GM21390 (cell line): ENCODE data around the gene TMCC1.
A peak's percentile ranks its signal among the peaks of the same experiment; 100 is the strongest.
"Not testable (repeated sequence)": the region's sequence is repeated elsewhere in the genome, so short reads cannot be mapped to it uniquely, and the experiment has no call there.

ENCODE experiments used
- ATAC-seq: cut with Tn5 transposase; IDR thresholded peaks from one replicate; pipeline ENCODE4 v1.9.1; 2021; ENCODE audit not compliant: unreplicated experiment

The TMCC1 gene

DNA sequence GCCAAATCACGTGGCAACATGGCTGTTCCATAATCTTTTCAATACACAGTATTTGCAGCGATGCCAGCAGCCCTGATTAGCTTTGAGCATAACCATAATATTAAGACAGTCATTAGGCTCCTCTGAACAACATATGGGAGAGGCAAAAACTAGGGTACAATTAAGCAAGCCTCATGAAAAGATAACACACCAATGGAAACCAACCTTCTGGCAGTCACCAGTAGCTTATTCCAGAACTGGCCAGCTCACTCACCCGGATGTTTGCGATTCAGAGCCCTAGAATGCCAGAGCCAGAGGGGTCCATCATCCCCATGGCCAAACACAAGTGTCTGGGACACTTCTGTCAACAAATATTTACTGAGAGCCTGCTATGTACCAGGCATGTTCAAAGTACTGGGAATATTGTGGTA is 238.2 kb downstream of the TMCC1 start:
- ATAC-seq = no peak

DNA sequence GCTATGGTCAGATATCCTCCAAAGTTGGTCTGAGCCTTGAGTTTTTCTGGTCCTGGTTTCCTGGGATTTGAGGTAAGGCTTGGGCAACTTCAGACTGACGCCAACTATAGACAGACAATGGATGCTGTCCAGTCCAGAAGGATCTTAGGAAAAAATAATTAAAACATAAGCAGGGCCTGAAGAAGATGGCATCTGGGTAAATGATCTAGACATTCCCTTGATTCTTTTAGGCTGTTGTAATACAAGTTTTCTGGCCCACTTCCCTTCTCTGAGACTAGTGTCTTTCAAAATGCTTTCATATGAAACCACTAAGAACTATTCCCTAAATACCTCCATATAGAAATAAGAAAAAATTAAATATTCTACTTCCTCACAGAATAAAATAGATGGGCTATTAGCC is 239.4 kb downstream of the TMCC1 start:
- no peak for ATAC-seq

DNA sequence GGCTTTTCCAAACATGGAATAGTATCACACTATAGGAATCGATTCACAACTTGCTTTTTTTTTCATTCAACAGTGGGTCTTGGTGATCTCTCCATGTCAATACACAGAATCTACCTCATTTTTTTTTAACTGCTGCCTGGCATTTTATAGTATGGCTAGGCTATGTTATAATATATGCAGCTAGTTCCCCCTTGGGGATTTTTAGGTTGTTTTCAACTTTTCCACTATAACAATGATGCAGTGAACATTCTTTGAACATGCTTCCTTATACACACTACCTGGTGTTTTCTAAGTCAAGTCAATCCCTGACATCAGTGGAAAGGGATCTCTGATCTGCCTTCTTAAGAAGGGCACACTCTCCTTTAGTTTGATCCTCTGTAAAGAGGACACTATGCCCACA is 240.5 kb downstream of the TMCC1 start:
- ATAC-seq = no peak

DNA sequence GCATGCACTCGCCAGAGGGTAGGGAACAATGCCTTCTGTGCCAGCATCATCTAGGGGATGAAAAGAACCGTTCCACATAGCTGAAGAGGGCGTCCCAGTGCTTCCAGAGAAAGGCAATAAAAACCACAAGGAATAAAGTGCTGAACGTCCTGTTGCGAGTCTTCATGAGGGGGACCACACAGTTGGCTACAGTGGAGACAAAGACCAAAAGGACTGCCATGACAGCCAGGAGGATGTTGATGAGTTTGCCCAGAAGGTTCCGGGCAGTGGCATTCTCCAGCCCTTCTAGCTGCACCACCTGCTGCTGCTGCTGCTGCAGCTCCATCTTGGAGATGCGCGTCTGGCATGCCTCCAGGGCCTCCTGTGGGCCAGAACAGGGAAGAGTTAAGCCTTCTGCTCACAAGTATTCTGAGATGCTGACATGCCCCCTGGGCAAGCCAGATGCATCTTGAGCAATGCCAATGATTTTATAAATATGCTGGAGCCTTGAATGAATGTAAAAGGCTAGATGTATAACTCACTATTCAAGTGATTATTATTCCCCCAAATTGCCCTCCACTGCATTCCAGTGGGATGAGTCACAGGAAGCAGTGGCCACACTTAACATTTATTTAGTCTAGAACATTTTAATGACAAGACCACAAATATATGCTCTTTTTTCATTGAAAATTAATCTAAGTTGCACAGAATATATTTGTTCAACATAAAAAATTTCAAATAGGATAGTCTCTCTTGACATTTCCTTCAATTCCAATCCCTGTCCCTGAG is 241.9 kb downstream of the TMCC1 start:
- no peak for ATAC-seq

DNA sequence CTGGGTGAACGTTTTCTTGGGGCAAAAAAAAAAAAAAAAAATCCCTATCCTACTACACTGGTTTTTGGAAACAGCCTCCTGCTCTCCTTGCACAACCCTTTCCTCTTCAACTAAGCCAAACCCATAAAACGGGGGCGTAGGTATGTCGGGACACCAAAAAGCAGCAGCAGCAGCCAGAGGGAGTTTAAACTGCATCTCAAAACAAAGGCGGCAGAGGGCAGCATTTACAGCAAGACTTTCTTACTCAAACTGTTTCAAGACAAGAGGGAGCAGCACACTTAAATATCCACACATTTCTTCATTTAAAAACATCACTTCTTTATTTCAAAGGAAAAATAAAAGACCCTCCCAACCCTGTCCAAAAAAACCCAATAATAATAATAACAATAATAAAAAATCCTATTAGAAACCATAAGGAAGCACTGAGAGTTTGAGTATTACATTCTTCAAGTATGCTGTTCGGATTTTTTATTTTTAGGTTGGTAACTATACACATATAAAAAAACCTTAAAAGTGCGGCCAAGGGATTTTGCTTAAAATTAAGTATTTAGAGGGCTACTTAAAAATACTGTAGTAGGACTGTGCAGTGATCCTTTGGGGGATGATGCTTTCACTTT is 243.1 kb downstream of the TMCC1 start:
- ATAC-seq = no peak

DNA sequence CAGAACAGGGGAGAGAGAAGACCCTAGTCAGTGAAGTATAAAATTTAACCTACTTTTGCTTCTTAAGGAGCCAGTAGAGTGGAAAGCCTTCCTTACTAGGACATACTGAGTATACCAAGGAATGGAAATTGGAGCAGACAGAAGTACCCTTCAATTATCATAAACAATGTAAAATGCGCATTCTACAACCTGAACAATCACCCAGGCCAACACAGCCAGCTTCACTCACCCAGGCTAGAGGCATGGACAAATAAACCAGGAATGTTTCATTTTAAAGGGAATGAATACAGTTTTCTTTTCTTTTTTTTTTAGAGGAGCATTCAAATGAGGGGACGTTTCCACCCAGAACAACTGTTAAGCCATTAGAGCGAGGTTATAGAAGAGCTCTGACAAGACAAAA is 245.1 kb downstream of the TMCC1 start:
- no peak for ATAC-seq

DNA sequence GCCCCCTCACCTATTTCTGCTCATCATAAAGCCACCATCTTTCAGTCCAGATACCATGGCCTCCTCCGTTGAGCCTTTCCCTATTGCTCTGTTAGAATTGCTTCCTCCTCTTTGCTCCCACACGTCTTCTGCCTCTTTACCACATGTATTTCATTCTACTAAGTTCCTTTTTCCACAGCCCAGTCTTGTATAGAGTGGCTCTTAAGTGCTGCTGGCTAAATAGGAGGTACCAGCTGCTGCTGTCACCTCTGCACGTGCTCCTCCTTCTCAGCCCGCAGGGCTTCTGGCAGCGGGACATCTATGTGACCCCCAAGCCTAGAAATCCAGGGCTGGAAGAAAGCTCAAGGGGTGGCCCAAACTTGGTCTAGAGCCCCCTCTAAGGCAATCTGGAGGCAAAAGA is 248.2 kb downstream of the TMCC1 start:
- no peak for ATAC-seq

DNA sequence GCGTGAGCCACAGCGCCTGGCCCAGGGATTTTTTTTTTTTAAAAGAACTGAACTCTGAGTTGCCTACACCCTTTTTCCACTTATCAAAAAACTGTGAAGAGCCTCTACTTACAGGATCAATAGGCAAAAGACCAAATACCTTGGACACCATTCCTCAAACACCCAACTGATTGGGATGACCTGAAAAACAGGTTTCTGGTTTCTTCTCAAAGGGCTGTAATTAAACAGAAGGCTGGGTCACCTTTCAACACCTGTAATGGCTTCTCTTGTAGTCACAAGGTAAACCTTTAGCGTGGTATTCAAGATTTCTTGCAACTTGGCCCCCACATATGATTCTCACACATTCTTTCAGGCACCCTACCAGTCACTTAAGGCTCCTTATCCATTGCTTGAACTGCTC is 248.7 kb downstream of the TMCC1 start:
- ATAC-seq = no peak

DNA sequence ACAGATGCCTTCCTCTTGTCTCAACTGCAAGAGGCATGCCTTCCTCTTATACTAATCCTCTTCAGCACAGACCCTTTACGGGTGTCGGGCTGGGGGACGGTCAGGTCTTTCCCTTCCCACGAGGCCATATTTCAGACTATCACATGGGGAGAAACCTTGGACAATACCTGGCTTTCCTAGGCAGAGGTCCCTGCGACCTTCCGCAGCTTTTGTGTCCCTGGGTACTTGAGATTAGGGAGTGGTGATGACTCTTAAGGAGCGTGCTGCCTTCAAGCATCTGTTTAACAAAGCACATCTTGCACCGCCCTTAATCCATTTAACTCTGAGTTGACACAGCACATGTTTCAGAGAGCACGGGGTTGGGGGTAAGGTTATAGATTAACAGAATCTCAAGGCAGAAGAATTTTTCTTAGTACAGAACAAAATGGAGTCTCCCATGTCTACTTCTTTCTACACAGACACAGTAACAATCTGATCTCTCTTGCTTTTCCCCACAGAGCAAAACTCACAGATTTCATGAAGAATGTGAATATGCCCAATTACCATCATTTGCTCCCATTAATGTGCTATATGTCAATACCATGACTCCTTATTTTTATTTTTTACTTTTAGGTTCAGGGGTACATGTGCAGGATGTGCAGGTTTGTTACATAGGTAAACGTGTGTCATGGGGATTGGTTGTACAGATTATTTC is 251.8 kb downstream of the TMCC1 start:
- not testable (repeated sequence) for ATAC-seq

DNA sequence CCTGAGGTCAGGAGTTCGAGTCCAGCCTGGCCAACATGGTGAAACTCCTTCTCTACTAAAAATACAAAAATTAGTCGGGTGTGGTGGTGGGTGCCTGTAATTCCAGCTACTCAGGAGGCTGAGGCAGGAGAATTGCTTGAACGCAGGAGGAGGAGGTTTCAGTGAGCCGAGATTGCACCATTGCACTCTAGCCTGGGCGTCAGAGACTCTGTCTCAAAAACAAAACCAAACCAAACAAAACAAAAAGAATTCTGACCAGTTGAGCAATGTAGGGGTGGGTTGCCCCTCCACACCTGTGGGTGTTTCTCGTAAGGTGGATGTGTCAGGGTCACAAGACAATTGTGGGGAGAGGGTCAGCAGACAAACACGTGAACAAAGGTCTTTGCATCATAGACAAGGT is 252.5 kb downstream of the TMCC1 start:
- ATAC-seq = not testable (repeated sequence)

DNA sequence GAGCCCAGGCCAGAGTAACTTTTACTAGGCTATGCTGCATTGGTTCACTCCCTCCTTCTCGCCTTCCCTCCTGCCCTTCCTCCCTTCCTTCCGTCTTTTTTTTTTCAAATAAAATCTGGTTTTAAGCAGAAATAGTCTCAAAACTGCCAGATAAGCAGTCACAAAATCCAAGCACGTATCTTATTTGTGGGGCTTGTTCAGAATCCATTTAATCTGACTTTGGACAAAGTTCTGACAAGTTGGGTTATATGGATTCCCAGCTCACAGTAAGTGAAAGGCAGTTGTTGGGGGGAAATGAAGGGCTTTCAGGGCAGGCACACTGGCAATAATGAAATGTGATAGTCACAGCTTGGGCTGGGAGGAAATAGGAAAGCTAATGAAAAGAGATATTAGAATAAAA is 255.0 kb downstream of the TMCC1 start:
- ATAC-seq = no peak

DNA sequence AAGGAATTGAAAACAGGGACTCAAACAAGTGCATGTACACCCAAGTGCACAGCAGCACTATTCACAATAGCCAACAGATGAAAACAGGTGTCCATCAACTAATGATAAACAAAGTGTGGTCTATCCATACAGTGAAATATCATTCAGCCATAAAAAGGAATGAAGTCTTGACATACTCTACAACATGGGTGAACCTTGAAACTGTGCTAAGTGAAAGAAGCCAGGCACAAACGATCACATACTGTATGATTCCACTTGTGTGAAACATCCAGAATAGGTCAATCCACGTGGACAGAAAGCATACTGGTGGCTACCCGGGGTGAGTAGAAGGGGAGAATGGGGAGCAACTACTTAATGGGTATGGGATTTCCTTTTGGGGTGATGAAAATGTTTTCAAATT is 257.4 kb downstream of the TMCC1 start:
- no peak for ATAC-seq

DNA sequence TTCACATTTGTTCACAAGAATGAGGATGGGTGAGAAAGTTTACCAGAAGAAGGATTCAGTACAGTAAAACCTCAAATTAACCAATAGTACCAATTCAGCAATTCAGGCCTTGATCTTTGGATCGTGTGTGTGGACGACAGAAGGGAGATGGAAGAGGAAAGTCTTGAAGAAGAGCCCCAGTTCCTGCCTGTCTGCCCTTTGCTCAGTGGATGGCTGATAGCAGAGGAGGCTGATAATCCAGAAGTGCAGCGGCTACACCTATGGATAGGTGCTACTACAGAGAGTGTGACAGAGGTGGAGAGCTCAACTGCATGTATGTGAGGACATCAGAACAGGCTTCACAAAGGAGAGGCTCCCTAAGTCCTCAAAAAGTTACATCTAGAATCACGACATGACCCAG is 257.9 kb downstream of the TMCC1 start:
- no peak for ATAC-seq

DNA sequence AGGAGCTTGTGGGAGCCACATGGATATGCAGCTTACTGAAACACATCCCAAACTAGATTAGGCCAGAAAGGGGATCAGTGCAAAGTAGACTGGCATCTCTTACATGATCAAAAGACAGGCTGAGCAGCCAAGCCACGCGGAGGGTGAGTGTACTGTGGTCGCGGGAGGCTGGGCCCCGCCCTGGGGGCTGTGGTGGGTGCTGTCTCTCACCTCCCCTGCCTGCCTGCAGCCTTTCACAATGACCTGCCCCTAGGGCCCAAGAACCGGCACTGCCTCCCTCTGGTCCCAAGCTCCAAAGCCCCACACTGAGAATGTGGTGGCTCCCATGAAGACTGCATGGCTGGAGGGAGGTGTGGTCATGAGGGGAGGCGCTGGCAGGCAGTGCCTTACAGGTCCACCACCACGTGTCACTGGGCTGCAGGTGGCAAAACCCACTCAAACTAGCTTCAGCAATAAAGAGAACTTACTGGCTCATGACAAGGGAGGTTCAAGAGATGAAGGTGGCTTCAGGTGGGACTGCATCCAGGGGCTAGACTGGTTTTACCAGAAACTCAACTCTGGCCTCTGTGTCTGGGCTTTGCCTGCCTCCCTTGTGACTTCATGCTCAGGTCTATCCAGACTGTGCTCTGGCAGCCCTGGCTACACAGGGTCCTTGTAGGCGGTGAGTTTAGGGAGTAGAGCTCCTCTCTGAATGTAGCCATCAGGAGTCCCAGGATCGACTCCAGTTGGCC is 259.6 kb downstream of the TMCC1 start:
- ATAC-seq = no peak

DNA sequence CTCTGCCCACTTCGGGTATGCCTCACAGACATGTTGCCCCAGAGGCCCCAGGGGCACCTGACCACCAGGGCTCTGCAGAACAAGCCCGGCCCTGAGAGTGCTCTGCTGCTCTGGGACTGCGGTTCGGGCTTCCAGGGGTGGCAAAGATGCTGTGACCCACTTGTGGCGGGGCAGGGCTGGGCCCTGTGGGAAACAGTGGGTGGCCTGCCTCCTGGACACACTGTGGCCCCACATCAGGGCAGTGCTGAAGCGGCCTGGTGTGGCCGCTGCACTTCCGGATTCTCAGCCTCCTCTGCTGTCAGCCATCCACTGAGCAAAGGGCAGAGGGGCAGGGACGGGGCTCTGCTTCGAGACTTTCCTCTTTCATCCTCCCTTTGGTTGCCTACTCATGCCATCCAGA is 260.5 kb downstream of the TMCC1 start:
- no peak for ATAC-seq

DNA sequence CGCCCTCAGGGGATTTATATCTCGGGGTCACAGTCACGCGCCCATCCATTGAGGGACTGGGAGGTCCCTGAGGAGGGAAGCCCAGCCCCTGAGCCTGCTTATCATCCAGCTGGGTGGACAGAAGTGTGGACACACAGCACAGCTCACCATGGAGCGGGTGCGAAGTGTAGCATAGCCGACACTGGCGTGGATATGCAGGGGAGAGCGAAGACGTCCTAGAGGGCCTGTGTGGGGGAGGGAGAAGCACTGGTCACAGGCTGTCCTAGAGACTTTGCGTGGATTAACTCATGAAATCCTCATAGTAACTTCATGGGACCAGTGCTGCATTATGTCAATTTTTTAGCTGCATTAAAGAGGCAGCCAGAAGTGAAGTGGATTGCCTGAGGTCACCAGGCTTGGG is 261.0 kb downstream of the TMCC1 start:
- ATAC-seq = no peak

DNA sequence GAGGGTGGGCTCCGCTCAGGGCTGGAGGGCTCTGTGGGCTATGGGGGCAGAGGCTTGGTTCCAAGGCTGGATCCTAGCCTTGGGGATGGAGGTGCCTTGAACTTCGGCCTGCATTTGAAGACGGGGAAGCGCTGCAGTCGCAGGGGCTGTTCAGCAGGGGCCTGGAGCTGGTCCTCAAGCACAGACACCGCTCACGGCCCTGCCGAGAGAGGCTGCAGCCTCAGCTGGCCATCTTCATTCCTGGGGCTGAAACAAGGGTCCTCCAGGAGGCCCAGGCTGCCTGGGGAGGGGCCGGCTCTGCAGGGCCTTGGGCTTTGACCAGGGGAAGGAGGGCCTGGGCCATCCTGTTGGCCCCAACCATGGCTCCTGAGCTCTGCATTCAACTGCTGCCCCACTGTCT is 261.5 kb downstream of the TMCC1 start:
- ATAC-seq = no peak

DNA sequence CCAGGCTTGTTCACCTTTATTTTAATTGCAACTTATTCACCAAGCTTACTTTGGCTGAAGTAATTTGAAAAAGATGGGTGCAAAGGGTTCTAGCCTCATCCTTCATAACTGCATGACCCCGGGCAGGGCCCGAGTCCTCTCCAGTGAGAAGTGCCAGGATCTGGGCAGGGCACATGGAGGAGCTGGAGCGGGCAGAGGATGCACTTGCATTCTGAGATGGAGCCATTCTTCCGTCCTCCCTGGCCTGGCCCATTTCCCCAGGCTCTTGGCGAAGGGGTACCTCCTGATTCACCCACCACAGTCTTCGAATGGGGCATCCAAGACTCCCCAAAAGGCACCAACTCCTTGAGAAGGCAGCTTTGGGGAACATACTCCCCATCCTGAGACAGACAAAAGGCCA is 264.5 kb downstream of the TMCC1 start:
- no peak for ATAC-seq

DNA sequence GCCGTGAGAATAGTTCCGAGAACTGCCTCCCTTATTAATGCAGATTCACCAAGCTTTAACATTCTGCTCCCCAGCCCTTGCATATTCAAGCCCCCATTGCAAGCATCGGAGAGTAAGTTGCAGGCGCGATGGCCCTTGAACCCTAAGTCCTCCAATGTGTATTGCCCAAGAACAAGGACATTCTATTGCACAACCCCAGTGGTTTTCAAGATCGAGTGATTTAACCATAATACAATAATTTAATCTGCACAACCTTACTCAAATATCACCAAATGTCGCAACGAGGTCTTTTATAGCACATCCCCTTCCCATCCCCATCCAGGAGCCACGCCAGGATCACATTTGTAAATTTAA is 265.4 kb downstream of the TMCC1 start:
- no peak for ATAC-seq

DNA sequence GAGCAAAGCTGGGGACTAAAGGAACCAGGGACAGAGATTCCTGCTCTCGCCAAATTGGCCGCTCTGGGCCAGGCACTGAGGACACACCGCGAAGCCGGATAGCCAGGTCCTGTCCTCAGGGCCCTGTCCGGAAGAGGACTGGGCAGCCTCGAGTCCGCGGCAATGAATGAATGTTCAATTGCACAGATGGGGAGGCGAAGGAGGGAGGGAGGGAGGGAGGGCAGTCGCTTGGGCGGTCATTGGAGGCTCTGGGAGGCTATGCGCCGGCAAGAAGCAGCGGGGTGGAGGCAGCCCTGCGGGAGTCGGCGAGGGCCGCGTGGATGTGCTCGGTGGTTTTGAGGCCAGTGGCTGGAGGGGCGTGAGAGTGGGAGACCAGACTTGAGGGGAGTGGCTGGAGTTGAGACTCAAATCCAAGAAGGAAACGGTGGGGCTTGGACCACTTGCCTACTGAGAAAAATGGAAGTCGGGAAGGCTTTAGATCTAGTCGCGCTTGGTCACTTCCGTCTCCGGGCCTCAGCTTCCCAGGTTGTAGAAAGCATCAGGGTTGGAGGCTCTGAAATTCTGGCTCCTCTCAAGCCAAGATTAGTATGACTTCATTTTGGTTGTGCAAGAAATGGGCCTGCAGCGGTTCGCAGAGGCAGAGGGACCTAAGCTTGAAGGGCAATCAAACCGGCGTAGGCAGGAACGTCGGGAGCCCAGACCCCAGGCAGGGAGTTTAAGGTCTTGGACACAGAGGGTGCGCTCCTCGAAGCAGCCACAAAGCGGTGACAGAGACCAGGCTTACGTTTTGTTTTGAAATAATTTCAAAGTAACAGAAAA is 266.0 kb downstream of the TMCC1 start:
- peak; percentile 39 for ATAC-seq
